ENCODE data around the gene FHDC1.

Gene FHDC1

DNA sequence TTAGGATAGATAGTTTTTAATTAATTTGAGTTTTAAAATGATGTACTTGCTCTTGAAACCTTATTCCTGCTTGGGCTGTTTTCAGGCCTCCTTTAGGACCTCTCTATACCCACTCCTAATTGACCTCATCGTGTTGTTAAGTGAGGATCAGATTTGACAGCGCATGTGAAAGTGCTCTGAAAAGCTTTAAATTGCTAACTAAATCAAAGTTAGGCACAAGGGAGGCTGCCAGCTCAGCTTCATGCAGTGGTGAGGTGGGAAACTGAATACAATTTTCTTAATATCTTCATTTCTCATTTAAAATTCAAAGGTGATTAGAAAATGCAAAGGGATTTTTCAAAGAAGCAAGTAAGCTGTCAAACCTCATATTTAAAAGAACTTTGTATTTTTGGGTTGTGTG, 20.0 kb downstream of the FHDC1 start:
- Histone ChIP-seq H3K27ac (no peak overlapping the region), H3K9me3 (ENCODE audit: low read depth, low read length) (no peaks in the 10 kb centered on the region), H3K9ac (ENCODE audit: insufficient read length) (no peak overlapping the region), H3K4me3 (no peak overlapping the region), H3K36me3 (ENCODE audit: insufficient read depth, low read length) (no peaks in the 10 kb centered on the region)
- no peak for DNase-seq (ENCODE audit: low read depth, low spot score)
- TF ChIP-seq FOXP2 (optimal IDR thresholded peaks at IDR 0.05; ENCODE audit: control extremely low read depth, extremely low read length, insufficient read depth) (no peak), POLR2AphosphoS5 (IDR thresholded peaks at IDR 0.05; ENCODE audit: borderline replicate concordance, low read depth, low read length) (no peak), EZH2 (IDR thresholded peaks at IDR 0.05) (no peak)

DNA sequence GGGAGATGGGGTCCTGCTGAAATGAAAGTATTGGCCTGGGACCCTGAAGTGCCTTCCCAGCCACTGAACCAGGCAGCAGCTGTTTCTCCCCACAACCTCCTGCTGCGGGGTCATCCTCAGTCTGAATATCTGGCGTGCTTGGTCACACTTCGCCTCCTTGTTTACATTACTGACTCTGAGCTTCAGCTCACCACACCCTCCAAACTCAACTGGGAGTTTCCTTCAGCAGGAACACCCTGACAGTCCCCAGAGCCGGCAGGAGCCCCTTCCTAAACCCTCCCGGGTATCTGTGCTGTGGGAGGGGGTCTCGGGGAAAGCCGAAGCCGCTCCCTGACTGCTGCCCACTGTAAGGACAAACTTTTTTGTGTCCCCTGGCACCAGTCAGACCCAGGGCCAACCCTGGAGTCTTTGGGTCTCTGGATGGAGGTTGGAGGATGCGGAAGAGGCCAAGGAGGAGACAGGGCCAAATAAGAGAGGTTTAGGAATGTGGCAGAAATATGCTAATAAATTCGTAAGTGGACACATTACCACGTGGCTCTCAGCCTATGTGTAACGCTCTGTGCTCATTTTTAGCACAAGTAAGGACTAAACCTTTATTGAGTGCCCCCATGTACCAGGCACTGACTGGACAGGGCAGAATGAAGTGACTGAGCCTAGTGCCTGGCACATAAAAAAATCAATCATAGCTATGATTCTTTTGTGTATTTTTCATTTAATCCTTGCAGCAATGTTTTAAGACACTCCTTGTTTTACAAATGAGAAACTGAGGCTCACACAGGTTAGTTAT, 20.7 kb downstream of the FHDC1 start:
- TF ChIP-seq FOXP2 (optimal IDR thresholded peaks at IDR 0.05; ENCODE audit: control extremely low read depth, extremely low read length, insufficient read depth) (no peak), POLR2AphosphoS5 (IDR thresholded peaks at IDR 0.05; ENCODE audit: borderline replicate concordance, low read depth, low read length) (no peak), EZH2 (IDR thresholded peaks at IDR 0.05) (no peak)
- Histone ChIP-seq H3K36me3 (ENCODE audit: insufficient read depth, low read length) (no peaks in the 10 kb centered on the region), H3K4me3 (no peak overlapping the region), H3K27ac (no peak overlapping the region), H3K9me3 (ENCODE audit: low read depth, low read length) (no peaks in the 10 kb centered on the region), H3K9ac (ENCODE audit: insufficient read length) (no peak overlapping the region)
- no peak for DNase-seq (ENCODE audit: low read depth, low spot score)

DNA sequence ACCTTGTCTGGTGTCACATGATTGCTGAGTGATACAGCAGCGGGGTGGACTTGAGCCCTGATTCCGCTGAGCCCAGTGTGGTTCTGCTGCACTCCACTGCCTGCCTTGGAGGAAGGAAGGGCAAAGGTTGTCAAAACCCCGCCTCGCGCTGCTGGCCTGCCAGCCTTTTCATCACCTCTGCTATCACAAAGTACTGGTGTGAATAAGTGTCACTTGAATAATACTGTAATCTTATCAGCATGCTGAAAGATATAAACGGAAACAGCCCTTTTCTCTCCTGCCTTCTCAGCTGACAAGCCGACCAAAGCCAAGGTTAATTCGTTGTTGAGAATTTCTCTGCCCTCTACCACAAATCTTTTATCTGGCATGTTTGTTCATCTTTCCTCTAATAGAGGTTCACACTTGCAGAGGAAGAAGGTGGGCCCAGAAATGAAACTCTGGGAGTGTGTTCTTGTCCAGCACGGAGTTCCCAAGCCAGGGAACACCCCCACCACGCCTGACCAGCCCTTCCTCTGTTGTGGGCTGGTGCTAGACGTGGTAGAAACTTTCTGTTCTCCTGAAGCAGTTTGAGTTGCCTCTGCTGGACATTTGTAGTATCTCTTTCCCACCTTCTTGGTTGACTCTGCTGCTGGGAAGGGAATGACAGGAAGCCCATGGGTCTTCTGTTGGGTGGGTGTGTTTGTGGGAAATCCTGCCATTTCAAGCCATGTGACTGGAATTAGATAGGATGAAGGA, 21.5 kb downstream of the FHDC1 start:
- Histone ChIP-seq H3K27ac (no peak overlapping the region), H3K9ac (ENCODE audit: insufficient read length) (no peak overlapping the region), H3K36me3 (ENCODE audit: insufficient read depth, low read length) (no peaks in the 10 kb centered on the region), H3K9me3 (ENCODE audit: low read depth, low read length) (no peaks in the 10 kb centered on the region), H3K4me3 (no peak overlapping the region)
- no peak for DNase-seq (ENCODE audit: low read depth, low spot score)
- TF ChIP-seq POLR2AphosphoS5 (IDR thresholded peaks at IDR 0.05; ENCODE audit: borderline replicate concordance, low read depth, low read length) (no peak), FOXP2 (optimal IDR thresholded peaks at IDR 0.05; ENCODE audit: control extremely low read depth, extremely low read length, insufficient read depth) (no peak), EZH2 (IDR thresholded peaks at IDR 0.05) (no peak)

DNA sequence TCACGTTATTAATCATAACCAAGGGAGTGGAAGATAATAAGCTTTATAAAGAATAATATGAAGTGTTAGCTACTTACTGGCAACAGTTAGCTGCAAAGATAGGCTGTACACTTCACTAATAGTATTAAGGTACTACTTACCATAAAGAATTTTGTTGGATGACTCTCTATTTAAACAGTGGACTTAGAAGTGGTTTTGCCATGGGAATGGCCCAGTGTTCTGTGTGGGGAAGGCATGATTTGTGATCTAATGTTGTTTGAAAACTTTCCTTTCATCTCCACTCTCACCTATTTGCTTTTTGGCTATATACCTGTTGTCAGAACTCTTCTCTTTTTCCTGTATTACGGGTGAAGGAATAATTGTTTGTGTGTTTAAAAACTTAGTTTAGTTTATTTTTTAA, 23.0 kb downstream of the FHDC1 start:
- TF ChIP-seq FOXP2 (optimal IDR thresholded peaks at IDR 0.05; ENCODE audit: control extremely low read depth, extremely low read length, insufficient read depth): no peak
- TF ChIP-seq EZH2 (IDR thresholded peaks at IDR 0.05): no peak
- TF ChIP-seq POLR2AphosphoS5 (IDR thresholded peaks at IDR 0.05; ENCODE audit: borderline replicate concordance, low read depth, low read length): no peak
- Histone ChIP-seq H3K9ac (ENCODE audit: insufficient read length) (no peak overlapping the region), H3K4me3 (no peak overlapping the region), H3K27ac (no peak overlapping the region), H3K9me3 (ENCODE audit: low read depth, low read length) (no peaks in the 10 kb centered on the region), H3K36me3 (ENCODE audit: insufficient read depth, low read length) (no peaks in the 10 kb centered on the region)
- no peak for DNase-seq (ENCODE audit: low read depth, low spot score)

DNA sequence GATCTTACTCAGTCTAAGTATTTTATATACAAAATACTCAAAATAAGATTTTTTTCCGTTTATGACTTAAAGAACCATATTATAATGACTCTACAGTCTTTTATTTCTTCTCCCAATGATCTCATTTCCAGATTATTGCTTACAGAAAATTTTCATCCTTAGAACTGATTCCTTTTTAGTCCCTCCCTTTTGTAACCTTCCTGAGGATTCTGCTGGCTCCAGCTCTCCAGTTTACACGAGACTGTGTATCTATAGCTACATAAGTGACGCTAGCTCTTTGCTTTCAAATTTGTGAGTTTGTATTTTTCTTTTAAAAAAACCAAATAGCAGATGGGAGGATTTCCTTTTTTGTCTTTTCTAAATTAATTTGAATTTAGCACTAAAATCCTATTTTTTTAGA, 24.0 kb downstream of the FHDC1 start:
- Histone ChIP-seq H3K9ac (ENCODE audit: insufficient read length) (no peak overlapping the region), H3K27ac (no peak overlapping the region), H3K9me3 (ENCODE audit: low read depth, low read length) (no peaks in the 10 kb centered on the region), H3K36me3 (ENCODE audit: insufficient read depth, low read length) (no peaks in the 10 kb centered on the region), H3K4me3 (no peak overlapping the region)
- DNase-seq (ENCODE audit: low read depth, low spot score): no peak
- TF ChIP-seq EZH2 (IDR thresholded peaks at IDR 0.05) (no peak), POLR2AphosphoS5 (IDR thresholded peaks at IDR 0.05; ENCODE audit: borderline replicate concordance, low read depth, low read length) (no peak), FOXP2 (optimal IDR thresholded peaks at IDR 0.05; ENCODE audit: control extremely low read depth, extremely low read length, insufficient read depth) (no peak)

DNA sequence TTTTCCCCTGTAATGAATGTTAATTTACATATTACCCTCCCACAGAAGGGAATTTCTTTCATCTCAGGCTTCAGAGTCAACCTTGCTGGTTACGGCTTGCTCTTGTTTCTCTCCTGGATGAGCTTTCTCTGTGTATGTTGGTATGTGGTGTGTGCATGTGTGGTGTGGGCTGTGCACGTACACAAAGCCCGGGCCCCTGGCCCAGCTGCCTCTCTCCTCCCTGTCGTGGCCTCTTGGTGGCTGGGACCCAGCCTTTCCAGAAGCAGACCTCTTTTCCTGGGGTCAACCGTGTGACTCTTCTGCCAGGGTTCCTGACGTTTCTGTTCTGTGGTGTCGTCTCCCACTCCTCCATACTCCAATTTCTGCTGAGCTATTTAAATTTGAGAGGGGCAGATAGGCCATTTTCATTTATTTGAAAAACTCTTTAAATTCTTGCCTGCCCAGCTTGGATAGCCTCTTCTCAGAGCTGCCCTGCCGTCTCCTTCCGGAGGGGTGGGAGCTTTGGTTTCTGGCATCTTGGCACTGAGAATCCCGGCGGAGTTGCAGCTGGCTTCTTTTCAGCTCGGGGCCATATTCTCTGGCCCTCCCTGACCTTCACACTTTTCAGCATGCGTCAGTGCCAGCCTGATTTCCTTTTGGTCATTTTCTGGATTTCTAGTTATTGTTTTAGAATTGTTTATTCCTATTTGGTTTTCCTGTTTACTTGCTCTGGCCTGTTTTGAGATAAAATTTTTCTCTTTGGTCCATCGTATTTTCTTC, 25.1 kb downstream of the FHDC1 start:
- TF ChIP-seq POLR2AphosphoS5 (IDR thresholded peaks at IDR 0.05; ENCODE audit: borderline replicate concordance, low read depth, low read length) (no peak), EZH2 (IDR thresholded peaks at IDR 0.05) (no peak), FOXP2 (optimal IDR thresholded peaks at IDR 0.05; ENCODE audit: control extremely low read depth, extremely low read length, insufficient read depth) (no peak)
- H3K27ac ChIP-seq: no peak overlapping the region
- H3K9ac ChIP-seq (ENCODE audit: insufficient read length): no peak overlapping the region
- H3K4me3 ChIP-seq: no peak overlapping the region
- no peaks in the 10 kb centered on the region for H3K36me3 ChIP-seq (ENCODE audit: insufficient read depth, low read length)
- no peak for DNase-seq (ENCODE audit: low read depth, low spot score)
- H3K9me3 ChIP-seq (ENCODE audit: low read depth, low read length): no peaks in the 10 kb centered on the region

DNA sequence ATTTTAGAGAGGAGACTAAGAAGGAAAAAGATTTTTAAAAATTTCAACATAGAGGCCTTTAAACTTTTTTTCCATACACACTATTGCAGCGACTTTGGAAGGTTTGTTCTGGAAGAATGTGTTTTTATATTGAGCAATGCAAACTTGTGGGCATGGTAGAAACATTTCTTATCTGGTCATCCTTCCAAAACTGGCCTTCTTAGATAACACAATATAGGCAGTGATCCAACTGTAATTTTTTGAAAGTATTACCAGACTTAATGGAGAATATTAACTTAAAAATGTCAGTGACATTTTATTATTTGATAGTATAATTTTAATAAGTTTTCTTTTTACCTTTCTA, 25.6 kb downstream of the FHDC1 start:
- H3K4me3 ChIP-seq: no peak overlapping the region
- no peak overlapping the region for H3K27ac ChIP-seq
- TF ChIP-seq FOXP2 (optimal IDR thresholded peaks at IDR 0.05; ENCODE audit: control extremely low read depth, extremely low read length, insufficient read depth): no peak
- no peak overlapping the region for H3K9ac ChIP-seq (ENCODE audit: insufficient read length)
- H3K9me3 ChIP-seq (ENCODE audit: low read depth, low read length): no peaks in the 10 kb centered on the region
- DNase-seq (ENCODE audit: low read depth, low spot score): no peak
- no peaks in the 10 kb centered on the region for H3K36me3 ChIP-seq (ENCODE audit: insufficient read depth, low read length)

DNA sequence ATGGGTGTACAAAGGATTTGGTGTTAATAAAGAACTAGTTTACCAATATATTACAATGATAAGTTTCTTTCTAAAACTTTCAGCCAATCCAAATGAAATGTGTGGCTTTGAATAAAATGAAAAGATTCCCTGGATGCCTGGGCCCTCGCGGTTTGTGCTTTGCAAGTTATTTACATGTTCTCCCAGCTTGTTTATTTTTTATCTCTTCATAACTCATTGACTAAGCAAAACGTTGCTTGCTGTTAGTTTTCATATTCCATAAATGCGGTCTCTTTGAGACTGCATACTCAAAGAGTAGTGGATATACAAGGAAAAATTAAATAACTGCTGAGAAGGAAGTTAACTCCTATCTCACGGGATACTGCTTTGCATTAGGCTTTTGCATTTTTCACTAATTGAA, 26.0 kb downstream of the FHDC1 start:
- Histone ChIP-seq H3K27ac (no peak overlapping the region), H3K4me3 (no peak overlapping the region), H3K9me3 (ENCODE audit: low read depth, low read length) (no peaks in the 10 kb centered on the region), H3K36me3 (ENCODE audit: insufficient read depth, low read length) (no peaks in the 10 kb centered on the region), H3K9ac (ENCODE audit: insufficient read length) (no peak overlapping the region)
- no peak for TF ChIP-seq POLR2AphosphoS5 (IDR thresholded peaks at IDR 0.05; ENCODE audit: borderline replicate concordance, low read depth, low read length)
- no peak for TF ChIP-seq EZH2 (IDR thresholded peaks at IDR 0.05)
- TF ChIP-seq FOXP2 (optimal IDR thresholded peaks at IDR 0.05; ENCODE audit: control extremely low read depth, extremely low read length, insufficient read depth): no peak
- DNase-seq (ENCODE audit: low read depth, low spot score): no peak

Data from SK-N-MC (cell line).